ENCODE measurements around the gene SVIL.

- TF ChIP-seq CTCF (IDR thresholded peaks at IDR 0.05; ENCODE audit: poor library complexity, severe bottlenecking) (no peak), REST (IDR thresholded peaks at IDR 0.05; ENCODE audit: borderline replicate concordance) (no peak), SMC3 (conservative IDR thresholded peaks at IDR 0.05; ENCODE audit: poor library complexity) (no peak), POLR2AphosphoS5 (IDR thresholded peaks at IDR 0.05) (no peak), EZH2 (IDR thresholded peaks at IDR 0.05; ENCODE audit: borderline replicate concordance, insufficient read depth, low read length, poor library complexity, severe bottlenecking) (no peak), RAD21 (conservative IDR thresholded peaks at IDR 0.05) (no peak), TAF1 (IDR thresholded peaks at IDR 0.05; ENCODE audit: low read depth) (no peak)
Measured at GRCh38 chr10:29569795-29570194, 65.0 kb downstream of the SVIL start.
